ENCODE data around the gene CCT8. TPM values are rescaled to one million over a fixed set of nuclear protein-coding genes. Genes with fewer than 3 reads are reported as not detected.

The CCT8 gene
- total and polyA plus RNA-seq, 9 of the 15 experiments (the other 6 are each of a cell fraction or from before 2014, with no cell fraction given), result 451 to 1,153 (median 677) TPM

DNA sequence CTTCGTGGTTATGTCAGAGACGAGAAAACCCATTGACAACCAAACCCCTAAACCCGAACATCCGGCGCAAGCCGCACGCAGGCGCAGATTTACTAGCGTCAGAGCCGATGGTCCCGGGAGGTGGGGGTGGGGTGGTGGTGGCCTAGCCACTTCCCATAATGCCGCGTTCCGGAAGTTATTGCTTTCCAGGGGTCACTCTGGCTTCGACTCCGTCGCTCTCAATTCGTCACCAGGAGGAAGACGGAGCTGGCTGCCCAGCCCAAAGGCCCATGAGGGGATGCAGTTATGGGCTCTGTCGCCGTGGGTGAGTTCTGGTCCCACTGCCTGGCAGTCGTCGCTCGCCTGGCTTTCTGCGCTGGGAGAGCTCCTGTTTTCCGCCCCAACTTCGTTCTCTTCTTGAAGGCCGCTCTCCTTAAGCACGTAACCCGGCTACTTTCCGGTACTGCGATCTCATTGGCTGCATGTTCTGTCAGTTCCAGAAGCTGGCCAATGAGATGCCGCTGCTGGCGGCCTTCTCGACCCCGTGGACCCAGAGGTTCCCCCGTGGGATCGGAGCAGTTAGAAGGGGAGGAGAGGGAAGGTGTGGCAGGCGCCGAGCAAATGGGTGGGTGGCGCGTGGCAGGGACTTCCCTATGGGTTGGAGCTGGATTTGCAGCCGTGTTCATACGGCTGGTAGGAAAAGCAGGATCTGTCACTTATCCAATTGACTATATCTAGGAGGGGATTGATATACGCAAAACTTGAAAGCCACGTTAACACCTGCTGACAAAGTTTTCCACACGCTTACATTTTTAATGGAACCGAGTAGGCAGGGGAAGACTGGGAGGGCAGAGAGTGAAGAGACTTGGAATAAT lies 48.7 kb downstream of the CCT8 start, which contains the start of gene USP16 (continued):
- TF ChIP-seq ARID4B (CRISPR knock-in tag; IDR thresholded peaks at IDR 0.05) (peak; percentile 82), PTRF (tag; IDR thresholded peaks at IDR 0.05) (no peak), NFE2L1 (tag; IDR thresholded peaks at IDR 0.05; ENCODE audit: borderline replicate concordance, low read depth) (no peak), GTF2E2 (tag; IDR thresholded peaks at IDR 0.05) (peak; percentile 91), SNAPC5 (CRISPR knock-in tag; IDR thresholded peaks at IDR 0.05) (no peak), SNRNP70 (optimal IDR thresholded peaks at IDR 0.05; ENCODE audit: low read depth, low read length) (no peak), ETS1 (conservative IDR thresholded peaks at IDR 0.05; ENCODE audit: control insufficient read depth, low read depth, low read length) (peak; percentile 14), PCBP1 (IDR thresholded peaks at IDR 0.05; ENCODE audit: low read depth, low read length, poor library complexity, severe bottlenecking) (peak; percentile 11), POLR2G (IDR thresholded peaks at IDR 0.05; ENCODE audit: low read depth, low read length) (peak; percentile 96), ZNF707 (CRISPR knock-in tag; conservative IDR thresholded peaks at IDR 0.05) (no peak), POLR3G (IDR thresholded peaks at IDR 0.05; ENCODE audit: extremely low read depth, insufficient read length, insufficient replicate concordance) (no peak), TEAD2 (tag; IDR thresholded peaks at IDR 0.05) (no peak; the same call in 1 of the 2 replicates), E2F5 (CRISPR knock-in tag; IDR thresholded peaks at IDR 0.05) (no peak), DLX4 (CRISPR knock-in tag; IDR thresholded peaks at IDR 0.05) (no peak), ZBED1 (IDR thresholded peaks at IDR 0.05) (no peak), ZNF785 (CRISPR knock-in tag; IDR thresholded peaks at IDR 0.05) (no peak), MEIS2 (IDR thresholded peaks at IDR 0.05; ENCODE audit: partially characterized antibody) (no peak)
- TF ChIP-seq, protein P1, sequence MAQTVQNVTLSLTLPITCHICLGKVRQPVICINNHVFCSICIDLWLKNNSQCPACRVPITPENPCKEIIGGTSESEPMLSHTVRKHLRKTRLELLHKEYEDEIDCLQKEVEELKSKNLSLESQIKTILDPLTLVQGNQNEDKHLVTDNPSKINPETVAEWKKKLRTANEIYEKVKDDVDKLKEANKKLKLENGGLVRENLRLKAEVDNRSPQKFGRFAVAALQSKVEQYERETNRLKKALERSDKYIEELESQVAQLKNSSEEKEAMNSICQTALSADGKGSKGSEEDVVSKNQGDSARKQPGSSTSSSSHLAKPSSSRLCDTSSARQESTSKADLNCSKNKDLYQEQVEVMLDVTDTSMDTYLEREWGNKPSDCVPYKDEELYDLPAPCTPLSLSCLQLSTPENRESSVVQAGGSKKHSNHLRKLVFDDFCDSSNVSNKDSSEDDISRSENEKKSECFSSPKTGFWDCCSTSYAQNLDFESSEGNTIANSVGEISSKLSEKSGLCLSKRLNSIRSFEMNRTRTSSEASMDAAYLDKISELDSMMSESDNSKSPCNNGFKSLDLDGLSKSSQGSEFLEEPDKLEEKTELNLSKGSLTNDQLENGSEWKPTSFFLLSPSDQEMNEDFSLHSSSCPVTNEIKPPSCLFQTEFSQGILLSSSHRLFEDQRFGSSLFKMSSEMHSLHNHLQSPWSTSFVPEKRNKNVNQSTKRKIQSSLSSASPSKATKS (CRISPR knock-in tag; IDR thresholded peaks at IDR 0.05), result no peak

Measured in K562 (cell line).